ENCODE data around the gene JPH4.
"Not testable (repeated sequence)": the region's sequence is repeated elsewhere in the genome, so short reads cannot be mapped to it uniquely, and the experiment has no call there.

JPH4 gene

GRCh38 chr14:23578560-23579310, at the start of gene JPH4:
Gene JPH4, minus strand, starts transcription at chr14:23578790. Its CDS starts 1,337 bp downstream, at chr14:23577453.
- DNase-seq = no peak

GRCh38 chr14:23627961-23628360, 49.4 kb upstream of the JPH4 start:
- no peak for DNase-seq

- no peak for DNase-seq
These were observed 48.4 kb upstream of the JPH4 start for GRCh38 chr14:23626946-23627345.

- DNase-seq = no peak
These were observed 46.3 kb upstream of the JPH4 start for GRCh38 chr14:23624830-23625404.

- no peak for DNase-seq
These were observed 45.4 kb upstream of the JPH4 start for GRCh38 chr14:23623962-23624361.

GRCh38 chr14:23622990-23623389, 44.4 kb upstream of the JPH4 start:
- DNase-seq = no peak

- no peak for DNase-seq
These were observed 43.5 kb upstream of the JPH4 start for GRCh38 chr14:23621932-23622730.

GRCh38 chr14:23621204-23621931, 42.8 kb upstream of the JPH4 start:
- no peak for DNase-seq

GRCh38 chr14:23620177-23620702, 41.6 kb upstream of the JPH4 start:
- no peak for DNase-seq

- no peak for DNase-seq
These were observed 39.9 kb upstream of the JPH4 start for GRCh38 chr14:23618415-23618988.

- DNase-seq = no peak
These were observed 38.9 kb upstream of the JPH4 start for GRCh38 chr14:23617539-23617938.

- no peak for DNase-seq
These were observed 37.3 kb upstream of the JPH4 start for GRCh38 chr14:23615856-23616255.

- no peak for DNase-seq
These were observed 35.8 kb upstream of the JPH4 start for GRCh38 chr14:23614395-23614828.

- DNase-seq = no peak
These were observed 34.9 kb upstream of the JPH4 start for GRCh38 chr14:23613242-23614070.

GRCh38 chr14:23612802-23613201, 34.2 kb upstream of the JPH4 start:
- DNase-seq = no peak

GRCh38 chr14:23612354-23612732, 33.8 kb upstream of the JPH4 start:
- no peak for DNase-seq

GRCh38 chr14:23610815-23611289, 32.3 kb upstream of the JPH4 start:
- no peak for DNase-seq

- no peak for DNase-seq
These were observed 31.7 kb upstream of the JPH4 start for GRCh38 chr14:23610090-23610814.

GRCh38 chr14:23609411-23610089, 31.0 kb upstream of the JPH4 start:
- not testable (repeated sequence) for DNase-seq

- no peak for DNase-seq
These were observed 30.4 kb upstream of the JPH4 start for GRCh38 chr14:23609001-23609400.
